ENCODE data around the gene OTUD1.

OTUD1 gene

DNA sequence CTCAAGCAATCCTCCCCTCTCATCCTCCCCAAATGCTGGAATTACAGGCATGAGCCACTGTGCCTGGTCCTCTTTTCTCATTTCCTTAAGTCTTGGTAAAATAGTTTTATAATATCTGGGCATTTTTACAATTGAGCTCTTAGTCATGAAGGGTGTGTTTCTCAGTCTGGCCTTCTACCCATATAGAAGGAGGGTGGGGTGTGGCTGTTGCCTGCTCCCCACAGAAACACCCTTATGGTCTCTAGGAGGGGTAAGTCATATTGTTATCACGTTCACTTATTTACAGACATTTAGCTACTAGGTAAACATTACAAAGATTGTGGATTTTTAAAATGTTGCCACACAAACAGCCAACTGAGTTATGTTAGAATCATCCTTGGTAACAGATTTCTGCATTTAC lies 6.7 kb upstream of the OTUD1 start:
- TF ChIP-seq SPI1 (IDR thresholded peaks at IDR 0.05; ENCODE audit: borderline replicate concordance, low read depth) (no peak), POLR2AphosphoS5 (IDR thresholded peaks at IDR 0.05; ENCODE audit: low read depth) (no peak), GABPA (IDR thresholded peaks at IDR 0.05; ENCODE audit: low read depth) (no peak)
- TF ChIP-seq, protein P1, sequence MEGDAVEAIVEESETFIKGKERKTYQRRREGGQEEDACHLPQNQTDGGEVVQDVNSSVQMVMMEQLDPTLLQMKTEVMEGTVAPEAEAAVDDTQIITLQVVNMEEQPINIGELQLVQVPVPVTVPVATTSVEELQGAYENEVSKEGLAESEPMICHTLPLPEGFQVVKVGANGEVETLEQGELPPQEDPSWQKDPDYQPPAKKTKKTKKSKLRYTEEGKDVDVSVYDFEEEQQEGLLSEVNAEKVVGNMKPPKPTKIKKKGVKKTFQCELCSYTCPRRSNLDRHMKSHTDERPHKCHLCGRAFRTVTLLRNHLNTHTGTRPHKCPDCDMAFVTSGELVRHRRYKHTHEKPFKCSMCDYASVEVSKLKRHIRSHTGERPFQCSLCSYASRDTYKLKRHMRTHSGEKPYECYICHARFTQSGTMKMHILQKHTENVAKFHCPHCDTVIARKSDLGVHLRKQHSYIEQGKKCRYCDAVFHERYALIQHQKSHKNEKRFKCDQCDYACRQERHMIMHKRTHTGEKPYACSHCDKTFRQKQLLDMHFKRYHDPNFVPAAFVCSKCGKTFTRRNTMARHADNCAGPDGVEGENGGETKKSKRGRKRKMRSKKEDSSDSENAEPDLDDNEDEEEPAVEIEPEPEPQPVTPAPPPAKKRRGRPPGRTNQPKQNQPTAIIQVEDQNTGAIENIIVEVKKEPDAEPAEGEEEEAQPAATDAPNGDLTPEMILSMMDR (IDR thresholded peaks at IDR 0.05; ENCODE audit: insufficient read depth, low read length) = no peak
- TF ChIP-seq, protein P2, sequence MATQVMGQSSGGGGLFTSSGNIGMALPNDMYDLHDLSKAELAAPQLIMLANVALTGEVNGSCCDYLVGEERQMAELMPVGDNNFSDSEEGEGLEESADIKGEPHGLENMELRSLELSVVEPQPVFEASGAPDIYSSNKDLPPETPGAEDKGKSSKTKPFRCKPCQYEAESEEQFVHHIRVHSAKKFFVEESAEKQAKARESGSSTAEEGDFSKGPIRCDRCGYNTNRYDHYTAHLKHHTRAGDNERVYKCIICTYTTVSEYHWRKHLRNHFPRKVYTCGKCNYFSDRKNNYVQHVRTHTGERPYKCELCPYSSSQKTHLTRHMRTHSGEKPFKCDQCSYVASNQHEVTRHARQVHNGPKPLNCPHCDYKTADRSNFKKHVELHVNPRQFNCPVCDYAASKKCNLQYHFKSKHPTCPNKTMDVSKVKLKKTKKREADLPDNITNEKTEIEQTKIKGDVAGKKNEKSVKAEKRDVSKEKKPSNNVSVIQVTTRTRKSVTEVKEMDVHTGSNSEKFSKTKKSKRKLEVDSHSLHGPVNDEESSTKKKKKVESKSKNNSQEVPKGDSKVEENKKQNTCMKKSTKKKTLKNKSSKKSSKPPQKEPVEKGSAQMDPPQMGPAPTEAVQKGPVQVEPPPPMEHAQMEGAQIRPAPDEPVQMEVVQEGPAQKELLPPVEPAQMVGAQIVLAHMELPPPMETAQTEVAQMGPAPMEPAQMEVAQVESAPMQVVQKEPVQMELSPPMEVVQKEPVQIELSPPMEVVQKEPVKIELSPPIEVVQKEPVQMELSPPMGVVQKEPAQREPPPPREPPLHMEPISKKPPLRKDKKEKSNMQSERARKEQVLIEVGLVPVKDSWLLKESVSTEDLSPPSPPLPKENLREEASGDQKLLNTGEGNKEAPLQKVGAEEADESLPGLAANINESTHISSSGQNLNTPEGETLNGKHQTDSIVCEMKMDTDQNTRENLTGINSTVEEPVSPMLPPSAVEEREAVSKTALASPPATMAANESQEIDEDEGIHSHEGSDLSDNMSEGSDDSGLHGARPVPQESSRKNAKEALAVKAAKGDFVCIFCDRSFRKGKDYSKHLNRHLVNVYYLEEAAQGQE (IDR thresholded peaks at IDR 0.05; ENCODE audit: insufficient replicate concordance, low read depth) = no peak
- Histone ChIP-seq H3K27ac (replicated peaks) (peak overlapping the region; percentile 19; the same call in 1 of the 2 replicates), H3K4me3 (replicated peaks; ENCODE audit: insufficient read depth, low read length) (no peak overlapping the region), H3K27me3 (ENCODE audit: insufficient read depth, poor library complexity, severe bottlenecking) (no peaks in the 10 kb centered on the region)
- DNase-seq (ENCODE audit: low read depth in 1 of 2, low spot score in 1 of 2) = no peak

DNA sequence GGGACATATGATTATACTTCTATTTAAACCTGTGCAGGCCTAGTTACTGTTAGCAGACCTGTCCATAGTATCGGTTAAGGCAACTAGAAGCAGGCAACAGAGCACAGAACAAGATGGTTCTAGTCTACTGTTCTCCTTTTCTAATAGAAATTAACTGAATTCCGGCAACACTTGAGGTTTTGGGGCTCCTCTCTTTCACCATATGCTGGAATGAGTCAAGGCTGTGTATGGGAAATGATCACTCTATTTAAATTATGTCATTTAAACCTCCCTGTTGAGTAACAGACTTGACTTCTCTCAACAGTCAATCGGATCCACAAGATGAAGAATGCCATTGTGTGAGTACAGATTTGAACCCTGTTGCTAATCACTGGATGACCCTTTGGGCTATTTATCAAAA lies 6.2 kb upstream of the OTUD1 start:
- no peak for TF ChIP-seq SPI1 (IDR thresholded peaks at IDR 0.05; ENCODE audit: borderline replicate concordance, low read depth)
- H3K27ac ChIP-seq (replicated peaks) = peak overlapping the region; percentile 19; the same call in 1 of the 2 replicates
- H3K27me3 ChIP-seq (ENCODE audit: insufficient read depth, poor library complexity, severe bottlenecking) = no peaks in the 10 kb centered on the region
- DNase-seq (ENCODE audit: low read depth in 1 of 2, low spot score in 1 of 2) = peak; percentile 4 to 28
- no peak overlapping the region for H3K4me3 ChIP-seq (replicated peaks; ENCODE audit: insufficient read depth, low read length)

DNA sequence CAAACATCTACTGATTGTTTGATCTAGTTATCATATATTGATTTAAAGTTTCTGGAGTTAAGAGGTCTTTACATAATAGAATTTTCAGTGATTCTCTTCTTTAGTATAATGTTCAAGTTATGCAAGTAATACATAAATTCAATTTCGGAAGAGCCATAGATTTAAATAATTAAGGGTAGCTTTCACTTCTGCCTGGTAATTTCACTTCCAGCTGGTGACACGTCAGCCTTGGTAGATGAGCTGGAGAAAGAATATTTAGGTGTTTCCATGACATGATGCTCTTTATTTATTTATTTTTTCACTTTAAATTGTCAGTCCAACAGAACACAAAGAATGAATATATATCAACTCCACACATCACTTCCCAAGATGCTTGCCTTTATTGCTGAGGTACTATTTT lies 5.2 kb upstream of the OTUD1 start:
- TF ChIP-seq POLR2AphosphoS5 (IDR thresholded peaks at IDR 0.05; ENCODE audit: low read depth) = no peak
- TF ChIP-seq SPI1 (IDR thresholded peaks at IDR 0.05; ENCODE audit: borderline replicate concordance, low read depth) = no peak
- TF ChIP-seq, protein P2 (IDR thresholded peaks at IDR 0.05; ENCODE audit: insufficient replicate concordance, low read depth) = no peak
- no peak for TF ChIP-seq GABPA (IDR thresholded peaks at IDR 0.05; ENCODE audit: low read depth)
- TF ChIP-seq, protein P1 (IDR thresholded peaks at IDR 0.05; ENCODE audit: insufficient read depth, low read length) = no peak
- Histone ChIP-seq H3K4me3 (replicated peaks; ENCODE audit: insufficient read depth, low read length) (no peak overlapping the region), H3K27me3 (ENCODE audit: insufficient read depth, poor library complexity, severe bottlenecking) (no peaks in the 10 kb centered on the region), H3K27ac (replicated peaks) (no peak overlapping the region)
- no peak for DNase-seq (ENCODE audit: low read depth in 1 of 2, low spot score in 1 of 2)

DNA sequence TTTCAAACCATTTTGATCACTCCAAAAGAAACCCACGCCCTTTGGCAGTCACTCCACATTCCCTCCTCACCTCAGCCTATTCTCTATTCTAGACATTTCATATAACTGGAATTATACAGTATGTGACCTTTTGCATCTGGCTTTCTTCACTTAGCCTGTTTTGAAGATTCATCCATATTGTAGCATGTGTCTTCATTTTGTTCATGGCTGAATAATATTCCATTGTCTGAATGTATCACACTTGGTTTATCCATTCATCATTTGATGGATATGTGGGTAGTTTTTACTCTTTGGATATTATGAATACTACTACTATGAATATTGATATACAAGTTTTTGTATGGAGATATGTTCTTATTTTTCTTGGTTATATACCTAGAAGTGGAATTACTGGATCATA lies 3.5 kb upstream of the OTUD1 start:
- Histone ChIP-seq H3K27ac (replicated peaks) (no peak overlapping the region), H3K4me3 (replicated peaks; ENCODE audit: insufficient read depth, low read length) (no peak overlapping the region), H3K27me3 (ENCODE audit: insufficient read depth, poor library complexity, severe bottlenecking) (no peaks in the 10 kb centered on the region)
- no peak for DNase-seq (ENCODE audit: low read depth in 1 of 2, low spot score in 1 of 2)
- TF ChIP-seq GABPA (IDR thresholded peaks at IDR 0.05; ENCODE audit: low read depth) (no peak), SPI1 (IDR thresholded peaks at IDR 0.05; ENCODE audit: borderline replicate concordance, low read depth) (no peak), POLR2AphosphoS5 (IDR thresholded peaks at IDR 0.05; ENCODE audit: low read depth) (no peak)
- TF ChIP-seq, protein P2 (IDR thresholded peaks at IDR 0.05; ENCODE audit: insufficient replicate concordance, low read depth) = no peak
- TF ChIP-seq, protein P1 (IDR thresholded peaks at IDR 0.05; ENCODE audit: insufficient read depth, low read length) = no peak

Data from HL-60 (cell line).